SU-DHL-6 (cell line): ENCODE data around the gene SCTR.

ENCODE experiments used
- H2AFZ ChIP-seq: fragments of 200-600 bp; sonication (generic); 2 replicates; pipeline ENCODE4 v1.6.1; 2014; ENCODE audit warnings: low read depth, mild to moderate bottlenecking, moderate library complexity, mixed read lengths, antibody characterized with exemption, low read length; ENCODE audit not compliant: severe bottlenecking
- H3F3A ChIP-seq: fragments of 200-600 bp; shearing (Covaris generic); 2 replicates; pipeline ENCODE4 v1.6.0; 2016; ENCODE audit warnings: antibody characterized with exemption, mild to moderate bottlenecking; ENCODE audit not compliant: insufficient read depth
- H3K27ac ChIP-seq: fragments of 200-600 bp; sonication (generic); 2 replicates; pipeline ENCODE4 v1.5.1; 2016; ENCODE audit warnings: low read depth, mild to moderate bottlenecking, low read length, moderate library complexity, mixed read lengths
- H3K27me3 ChIP-seq: fragments of 200-600 bp; sonication (generic), shearing (Covaris generic); 2 replicates; pipeline ENCODE4 v1.6.0; 2014; ENCODE audit warnings: mild to moderate bottlenecking, low read length
- H3K36me3 ChIP-seq: fragments of 200-600 bp; sonication (generic); 2 replicates; pipeline ENCODE4 v1.6.1; 2014; ENCODE audit warnings: mild to moderate bottlenecking, low read length, mixed read lengths
- H3K4me2 ChIP-seq: fragments of 300-600, 200-600 bp; shearing (Covaris generic), sonication (generic); 2 replicates; pipeline ENCODE4 v1.6.0; 2014; ENCODE audit warnings: low read length, low read depth, mild to moderate bottlenecking; ENCODE audit not compliant: poor library complexity, severe bottlenecking
- H3K4me3 ChIP-seq: fragments of 200-600 bp; sonication (generic); 2 replicates; pipeline ENCODE4 v1.5.1; 2014; ENCODE audit warnings: antibody characterized with exemption, low read length, mild to moderate bottlenecking, mixed read lengths; ENCODE audit not compliant: insufficient read depth, poor library complexity, severe bottlenecking
- H3K79me2 ChIP-seq: fragments of 200-600 bp; sonication (generic); 2 replicates; pipeline ENCODE4 v1.6.1; 2014; ENCODE audit warnings: mild to moderate bottlenecking, low read length, moderate library complexity; ENCODE audit not compliant: insufficient read depth
- H3K9ac ChIP-seq: fragments of 200-600 bp; sonication (generic); 2 replicates; pipeline ENCODE4 v1.7.0; 2014; ENCODE audit warnings: mild to moderate bottlenecking, low read length
- H3K9me2 ChIP-seq: fragments of 200-600 bp; sonication (generic); replicated peaks from 2 replicates; pipeline ENCODE4 v1.6.1; 2014; ENCODE audit warnings: low read length; ENCODE audit not compliant: insufficient read depth
- H3K9me3 ChIP-seq: fragments of 200-600 bp; sonication (generic); 2 replicates; pipeline ENCODE4 v1.6.1; 2014; ENCODE audit warnings: low read length, mixed read lengths; ENCODE audit not compliant: insufficient read depth
- H4K20me1 ChIP-seq: fragments of 200-600 bp; sonication (generic); 2 replicates; pipeline ENCODE4 v1.6.1; 2014; ENCODE audit warnings: low read depth, mild to moderate bottlenecking, antibody characterized with exemption, low read length, moderate library complexity, mixed read lengths
- EZH2phosphoT487 ChIP-seq: fragments of 200-600 bp; sonication (generic), shearing (Covaris generic); conservative IDR thresholded peaks from 2 replicates; pipeline ENCODE4 v1.6.1; 2018; ENCODE audit warnings: mild to moderate bottlenecking, antibody characterized with exemption, low read length, moderate library complexity, mixed read lengths
- TF ChIP-seq, protein P1 (sequence below): fragments of 200-600 bp; sonication (generic); IDR thresholded peaks from one replicate; pipeline ENCODE4 v1.5.1; 2017; ENCODE audit warnings: antibody characterized with exemption, mild to moderate bottlenecking, low read length, moderate library complexity; ENCODE audit not compliant: insufficient read depth, poor library complexity, severe bottlenecking

SCTR gene

DNA sequence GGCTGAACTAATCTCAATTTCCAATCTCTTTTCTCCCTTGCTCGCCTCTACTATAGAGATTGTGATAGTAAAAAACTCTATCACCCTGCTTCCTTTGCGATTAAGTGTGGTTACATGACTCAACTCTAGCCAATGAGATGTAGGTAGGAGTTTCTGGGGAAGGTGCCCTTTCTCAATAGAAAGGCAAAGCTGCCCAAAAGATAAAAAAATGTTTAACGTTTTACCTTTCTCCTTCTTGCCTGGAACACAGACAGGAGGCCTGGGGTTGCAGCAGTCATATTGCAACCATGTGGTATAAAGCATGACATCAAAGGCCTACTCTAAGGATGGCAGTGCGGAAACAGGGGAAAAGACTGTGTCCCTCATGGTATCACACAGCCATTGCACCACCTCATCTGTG is 61.1 kb downstream of the SCTR start:
- TF ChIP-seq, protein P1, sequence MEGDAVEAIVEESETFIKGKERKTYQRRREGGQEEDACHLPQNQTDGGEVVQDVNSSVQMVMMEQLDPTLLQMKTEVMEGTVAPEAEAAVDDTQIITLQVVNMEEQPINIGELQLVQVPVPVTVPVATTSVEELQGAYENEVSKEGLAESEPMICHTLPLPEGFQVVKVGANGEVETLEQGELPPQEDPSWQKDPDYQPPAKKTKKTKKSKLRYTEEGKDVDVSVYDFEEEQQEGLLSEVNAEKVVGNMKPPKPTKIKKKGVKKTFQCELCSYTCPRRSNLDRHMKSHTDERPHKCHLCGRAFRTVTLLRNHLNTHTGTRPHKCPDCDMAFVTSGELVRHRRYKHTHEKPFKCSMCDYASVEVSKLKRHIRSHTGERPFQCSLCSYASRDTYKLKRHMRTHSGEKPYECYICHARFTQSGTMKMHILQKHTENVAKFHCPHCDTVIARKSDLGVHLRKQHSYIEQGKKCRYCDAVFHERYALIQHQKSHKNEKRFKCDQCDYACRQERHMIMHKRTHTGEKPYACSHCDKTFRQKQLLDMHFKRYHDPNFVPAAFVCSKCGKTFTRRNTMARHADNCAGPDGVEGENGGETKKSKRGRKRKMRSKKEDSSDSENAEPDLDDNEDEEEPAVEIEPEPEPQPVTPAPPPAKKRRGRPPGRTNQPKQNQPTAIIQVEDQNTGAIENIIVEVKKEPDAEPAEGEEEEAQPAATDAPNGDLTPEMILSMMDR: no peak
- no peak for TF ChIP-seq EZH2phosphoT487
- H3K4me3 ChIP-seq: no peak overlapping the region
- H3K4me2 ChIP-seq: no peak overlapping the region
- no peaks in the 10 kb centered on the region for H3K79me2 ChIP-seq
- H3K27ac ChIP-seq: no peak overlapping the region
- no peak overlapping the region for H2AFZ ChIP-seq
- H3F3A ChIP-seq: no peaks in the 10 kb centered on the region
- no peaks in the 10 kb centered on the region for H3K36me3 ChIP-seq
- H3K9me2 ChIP-seq: no peaks in the 10 kb centered on the region
- H4K20me1 ChIP-seq: no peaks in the 10 kb centered on the region
- H3K9me3 ChIP-seq: no peaks in the 10 kb centered on the region
- no peaks in the 10 kb centered on the region for H3K27me3 ChIP-seq
- H3K9ac ChIP-seq: no peak overlapping the region

DNA sequence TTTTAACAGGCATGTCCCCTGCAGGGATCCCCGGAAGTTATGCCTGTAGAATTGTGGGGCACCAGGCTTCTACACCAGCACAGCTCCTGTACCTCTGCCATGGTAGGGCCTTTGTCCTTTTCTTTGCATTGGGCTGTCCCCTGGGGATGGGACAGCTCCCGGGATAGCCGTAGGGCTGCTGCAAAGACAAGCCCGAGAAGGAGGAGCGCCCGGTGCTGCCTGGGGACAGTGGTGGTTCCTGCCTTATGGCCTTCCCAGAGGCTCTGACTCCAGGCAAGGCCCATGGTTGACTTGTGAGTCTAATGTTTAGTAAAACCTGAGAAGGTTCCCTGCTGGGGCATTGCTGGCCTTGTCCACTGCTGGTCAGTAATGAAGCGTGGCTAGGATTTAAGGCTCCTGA is 61.7 kb downstream of the SCTR start:
- Histone ChIP-seq H3K9me3 (no peaks in the 10 kb centered on the region), H2AFZ (no peak overlapping the region)

DNA sequence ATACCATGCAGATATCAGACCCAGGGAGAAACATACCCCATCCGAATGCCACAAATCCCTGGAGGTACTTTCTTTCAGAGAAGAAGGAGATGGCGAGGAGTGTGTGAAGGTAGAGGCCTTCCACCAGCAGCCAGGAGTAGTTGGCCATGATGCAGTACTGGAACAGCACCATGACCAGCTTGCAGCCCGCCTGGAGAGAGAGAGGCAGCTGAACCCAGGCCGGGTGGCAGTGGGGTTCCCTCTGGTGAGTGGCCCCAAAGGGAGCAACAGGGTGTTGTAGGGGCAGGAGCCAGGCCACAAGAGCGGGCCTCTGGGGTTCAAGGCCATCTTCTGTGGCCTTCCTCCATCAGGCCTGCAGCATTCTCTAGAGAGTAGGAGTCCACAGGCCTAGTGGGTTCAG is 62.5 kb downstream of the SCTR start:
- Histone ChIP-seq H3K27ac (no peak overlapping the region), H4K20me1 (no peaks in the 10 kb centered on the region), H3K79me2 (no peaks in the 10 kb centered on the region), H3F3A (no peaks in the 10 kb centered on the region), H3K9me3 (no peaks in the 10 kb centered on the region), H3K36me3 (no peaks in the 10 kb centered on the region), H3K9ac (no peak overlapping the region), H3K27me3 (no peaks in the 10 kb centered on the region), H3K4me2 (no peak overlapping the region), H3K4me3 (no peak overlapping the region), H3K9me2 (no peaks in the 10 kb centered on the region), H2AFZ (no peak overlapping the region)
- TF ChIP-seq, protein P1: no peak
- TF ChIP-seq EZH2phosphoT487: no peak

More for the DNA sequence above, 61.7 kb downstream of the SCTR start:
- Histone ChIP-seq H3F3A (no peaks in the 10 kb centered on the region), H4K20me1 (no peaks in the 10 kb centered on the region), H3K79me2 (no peaks in the 10 kb centered on the region), H3K4me3 (no peak overlapping the region), H3K4me2 (no peak overlapping the region), H3K27ac (no peak overlapping the region), H3K9me2 (no peaks in the 10 kb centered on the region), H3K27me3 (no peaks in the 10 kb centered on the region), H3K36me3 (no peaks in the 10 kb centered on the region), H3K9ac (no peak overlapping the region)
- TF ChIP-seq, protein P1: no peak
- no peak for TF ChIP-seq EZH2phosphoT487
